HG02840 (cell line): ENCODE data around the gene FARP1.

Experiments
- ATAC-seq: cut with Tn5 transposase; IDR thresholded peaks from one replicate; pipeline ENCODE4 v1.9.1; 2021; ENCODE audit warnings: mild to moderate bottlenecking, moderate library complexity, moderate number of reproducible peaks; ENCODE audit not compliant: unreplicated experiment, low FRiP score

Gene FARP1

GRCh38 chr13:98448642-98448928, 305.7 kb downstream of the FARP1 start:
- no peak for ATAC-seq

GRCh38 chr13:98449273-98449672, 306.4 kb downstream of the FARP1 start:
- no peak for ATAC-seq

GRCh38 chr13:98450026-98450425, 307.1 kb downstream of the FARP1 start:
- no peak for ATAC-seq

GRCh38 chr13:98450539-98451111, 307.7 kb downstream of the FARP1 start:
- no peak for ATAC-seq

GRCh38 chr13:98451676-98452470, 309.0 kb downstream of the FARP1 start:
- no peak for ATAC-seq

GRCh38 chr13:98452851-98453843, 310.3 kb downstream of the FARP1 start:
- no peak for ATAC-seq

- ATAC-seq: no peak
Measured at GRCh38 chr13:98454389-98454881, 311.5 kb downstream of the FARP1 start.

GRCh38 chr13:98456413-98456845, 313.5 kb downstream of the FARP1 start:
- ATAC-seq: no peak

- ATAC-seq: no peak
Measured at GRCh38 chr13:98457053-98457452, 314.2 kb downstream of the FARP1 start.

- no peak for ATAC-seq
Measured at GRCh38 chr13:98458431-98458830, 315.5 kb downstream of the FARP1 start.

- no peak for ATAC-seq
Measured at GRCh38 chr13:98459171-98459681, 316.3 kb downstream of the FARP1 start.

- ATAC-seq: no peak
Measured at GRCh38 chr13:98459721-98460370, 317.0 kb downstream of the FARP1 start.

GRCh38 chr13:98460516-98460915, 317.6 kb downstream of the FARP1 start:
- no peak for ATAC-seq

GRCh38 chr13:98461486-98462240, 318.8 kb downstream of the FARP1 start:
- no peak for ATAC-seq

GRCh38 chr13:98462241-98462882, 319.5 kb downstream of the FARP1 start:
- no peak for ATAC-seq

- no peak for ATAC-seq
Measured at GRCh38 chr13:98462946-98463345, 320.1 kb downstream of the FARP1 start.

- no peak for ATAC-seq
Measured at GRCh38 chr13:98466634-98467236, 323.8 kb downstream of the FARP1 start.

- no peak for ATAC-seq
Measured at GRCh38 chr13:98467263-98467985, 324.5 kb downstream of the FARP1 start.
